IMR-90 (cell line): ENCODE measurements around the gene C9orf78. TPM values are rescaled to one million over a fixed set of nuclear protein-coding genes. Genes with fewer than 3 reads are reported as not detected.

ENCODE experiments used
- microRNA-seq, 2 experiments: library from miRNA; stranded (forward) in 1 of 2; unstranded in 1 of 2; fragments of 10-50 nt in 1 of 2; fragments of <30 nt in 1 of 2; gene quantifications in 1 of 2; microRNA quantifications in 1 of 2; one replicate each; pipeline versions ENCODE3 to v1.1.0; 2013 to 2020; ENCODE audit not compliant: insufficient read depth in 1 of 2, insufficient read length in 1 of 2, unreplicated experiment in 1 of 2
- polyA plus RNA-seq, 3 experiments: library from polyadenylated mRNA; depleted of rRNA; stranded (reverse); fragments of >200 nt; gene quantifications; 2 replicates each; pipeline ENCODE4 v1.2.3, GENCODE V29; 2012; ENCODE audit warnings: low replicate concordance in 1 of 3
- small RNA-seq, 5 experiments: library from RNA; depleted of rRNA; stranded (forward); fragments of <200 nt; gene quantifications; one replicate each; pipeline ENCODE3, GENCODE V24; 2012
- total RNA-seq: library from RNA; depleted of rRNA; stranded (reverse); fragments of >200 nt; gene quantifications from 2 replicates; pipeline ENCODE4 v1.2.3, GENCODE V29; 2012; rRNA removed

The C9orf78 gene
- total and polyA plus RNA-seq, 2 of the 4 experiments (the other 2 are of a cell fraction) = 29.8 to 46.0 TPM

Small RNAs within 50 kb of the gene (microRNA-seq; reads per million reads assigned to microRNA genes)
- gene MIR6855 = 1.0 to 1.1 reads per million in 2 experiments

Small RNAs within 50 kb of the gene (small RNA-seq; reads per million reads assigned to genes)
- 0 to 0.14 (median 0) reads per million in 5 experiments for gene MIR6855

Other genes starting within 250 kb of the C9orf78 start
- gene C9orf50, start 214.2 kb downstream of the C9orf78 start, total RNA-seq = not detected in 2 replicates
- gene C9orf50, start 214.2 kb downstream of the C9orf78 start, polyA plus RNA-seq (2012; rRNA removed) = 0.09 and 0.20 TPM in 2 replicates
- gene NTMT1, start 209.1 kb downstream of the C9orf78 start, total RNA-seq = 67.8 and 68.1 TPM in 2 replicates
- gene NTMT1, start 209.1 kb downstream of the C9orf78 start, polyA plus RNA-seq (2012; rRNA removed) = 88.1 and 108 TPM in 2 replicates
- gene ASB6, start 193.1 kb downstream of the C9orf78 start, total RNA-seq = 9.4 and 9.7 TPM in 2 replicates
- gene ASB6, start 193.1 kb downstream of the C9orf78 start, polyA plus RNA-seq (2012; rRNA removed) = 28.9 and 31.4 TPM in 2 replicates
- 12.7 and 13.1 TPM in 2 replicates for gene PRRX2, start 169.6 kb downstream of the C9orf78 start, total RNA-seq
- 35.5 and 45.9 TPM in 2 replicates for gene PRRX2, start 169.6 kb downstream of the C9orf78 start, polyA plus RNA-seq (2012; rRNA removed)
- gene PTGES, start 82.2 kb downstream of the C9orf78 start, total RNA-seq = 2.8 and 3.2 TPM in 2 replicates
- 6.3 TPM in 2 replicates for gene PTGES, start 82.2 kb downstream of the C9orf78 start, polyA plus RNA-seq (2012; rRNA removed)
- gene TOR1B, start 32.1 kb downstream of the C9orf78 start, total RNA-seq = 15.6 and 16.4 TPM in 2 replicates
- gene TOR1B, start 32.1 kb downstream of the C9orf78 start, polyA plus RNA-seq (2012; rRNA removed) = 20.5 and 21.0 TPM in 2 replicates
- 27.1 and 34.4 TPM in 2 replicates for gene TOR1A, start 11.1 kb downstream of the C9orf78 start, total RNA-seq
- 67.5 and 74.2 TPM in 2 replicates for gene TOR1A, start 11.1 kb downstream of the C9orf78 start, polyA plus RNA-seq (2012; rRNA removed)
- gene USP20, start 183 bp upstream of the C9orf78 start, total RNA-seq = 3.8 and 4.4 TPM in 2 replicates
- 21.6 and 26.4 TPM in 2 replicates for gene USP20, start 183 bp upstream of the C9orf78 start, polyA plus RNA-seq (2012; rRNA removed)
- gene FNBP1, start 207.9 kb upstream of the C9orf78 start, total RNA-seq = 15.4 and 21.4 TPM in 2 replicates
- 8.2 and 10.3 TPM in 2 replicates for gene FNBP1, start 207.9 kb upstream of the C9orf78 start, polyA plus RNA-seq (2012; rRNA removed)
- gene GPR107, start 218.6 kb upstream of the C9orf78 start, total RNA-seq = 16.7 and 17.8 TPM in 2 replicates
- gene GPR107, start 218.6 kb upstream of the C9orf78 start, polyA plus RNA-seq (2012; rRNA removed) = 20.2 and 21.6 TPM in 2 replicates